Fibroblast of pulmonary artery (primary cell): ENCODE measurements around the gene CABLES1.
"Not testable (repeated sequence)": the region's sequence is repeated elsewhere in the genome, so short reads cannot be mapped to it uniquely, and the experiment has no call there.

Source experiments
- DNase-seq: peaks from one replicate; pipeline ENCODE4 v3.0.0-alpha.2; 2010; ENCODE audit warnings: low read depth
- H3K4me3 ChIP-seq: replicated peaks from 2 replicates; pipeline ENCODE4 v1.5.1; 2011; ENCODE audit warnings: low read depth, mild to moderate bottlenecking, control low read depth, low read length, moderate library complexity
- TF ChIP-seq, protein P1 (sequence below): IDR thresholded peaks from 2 replicates; pipeline ENCODE4 v1.5.1; 2011; ENCODE audit warnings: mild to moderate bottlenecking, control low read depth, low read length, inconsistent platforms; ENCODE audit errors: missing control alignments

Gene CABLES1

DNA sequence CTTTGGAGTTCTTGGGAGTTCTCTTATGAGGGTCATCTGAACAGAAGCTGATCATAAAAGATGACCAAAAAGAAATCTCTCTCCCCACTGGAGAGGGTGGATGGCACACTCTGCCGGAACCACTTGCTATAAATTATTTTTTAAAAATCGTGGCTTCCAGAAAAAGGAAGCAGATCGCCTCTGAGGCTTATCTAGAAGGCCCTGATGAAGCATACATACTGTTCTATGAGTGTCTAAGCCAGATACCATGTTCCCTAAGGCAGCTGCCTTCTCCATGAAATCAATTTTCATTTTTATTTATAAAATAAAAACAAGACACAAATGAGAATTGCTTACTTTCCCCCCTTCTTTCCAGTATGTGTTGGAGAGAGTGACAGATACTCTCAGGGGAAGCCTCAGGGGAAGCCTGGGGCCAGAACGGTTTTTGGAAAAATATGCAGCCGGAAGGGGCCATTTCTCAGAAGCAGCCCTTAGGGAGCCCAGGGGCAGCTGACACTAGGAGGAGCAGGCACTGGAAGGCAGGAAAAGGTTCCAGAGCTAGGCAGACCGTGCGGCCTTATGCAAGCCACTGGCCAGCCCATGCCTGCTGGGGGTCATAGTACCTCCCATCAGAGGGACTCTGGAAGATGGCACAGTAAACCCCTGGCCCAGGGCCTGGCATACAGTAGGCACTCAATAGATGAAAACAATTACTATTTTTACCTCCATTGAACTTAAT is 130.6 kb downstream of the CABLES1 start:
- no peak overlapping the region for H3K4me3 ChIP-seq
- TF ChIP-seq, protein P1, sequence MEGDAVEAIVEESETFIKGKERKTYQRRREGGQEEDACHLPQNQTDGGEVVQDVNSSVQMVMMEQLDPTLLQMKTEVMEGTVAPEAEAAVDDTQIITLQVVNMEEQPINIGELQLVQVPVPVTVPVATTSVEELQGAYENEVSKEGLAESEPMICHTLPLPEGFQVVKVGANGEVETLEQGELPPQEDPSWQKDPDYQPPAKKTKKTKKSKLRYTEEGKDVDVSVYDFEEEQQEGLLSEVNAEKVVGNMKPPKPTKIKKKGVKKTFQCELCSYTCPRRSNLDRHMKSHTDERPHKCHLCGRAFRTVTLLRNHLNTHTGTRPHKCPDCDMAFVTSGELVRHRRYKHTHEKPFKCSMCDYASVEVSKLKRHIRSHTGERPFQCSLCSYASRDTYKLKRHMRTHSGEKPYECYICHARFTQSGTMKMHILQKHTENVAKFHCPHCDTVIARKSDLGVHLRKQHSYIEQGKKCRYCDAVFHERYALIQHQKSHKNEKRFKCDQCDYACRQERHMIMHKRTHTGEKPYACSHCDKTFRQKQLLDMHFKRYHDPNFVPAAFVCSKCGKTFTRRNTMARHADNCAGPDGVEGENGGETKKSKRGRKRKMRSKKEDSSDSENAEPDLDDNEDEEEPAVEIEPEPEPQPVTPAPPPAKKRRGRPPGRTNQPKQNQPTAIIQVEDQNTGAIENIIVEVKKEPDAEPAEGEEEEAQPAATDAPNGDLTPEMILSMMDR = no peak
- no peak for DNase-seq

DNA sequence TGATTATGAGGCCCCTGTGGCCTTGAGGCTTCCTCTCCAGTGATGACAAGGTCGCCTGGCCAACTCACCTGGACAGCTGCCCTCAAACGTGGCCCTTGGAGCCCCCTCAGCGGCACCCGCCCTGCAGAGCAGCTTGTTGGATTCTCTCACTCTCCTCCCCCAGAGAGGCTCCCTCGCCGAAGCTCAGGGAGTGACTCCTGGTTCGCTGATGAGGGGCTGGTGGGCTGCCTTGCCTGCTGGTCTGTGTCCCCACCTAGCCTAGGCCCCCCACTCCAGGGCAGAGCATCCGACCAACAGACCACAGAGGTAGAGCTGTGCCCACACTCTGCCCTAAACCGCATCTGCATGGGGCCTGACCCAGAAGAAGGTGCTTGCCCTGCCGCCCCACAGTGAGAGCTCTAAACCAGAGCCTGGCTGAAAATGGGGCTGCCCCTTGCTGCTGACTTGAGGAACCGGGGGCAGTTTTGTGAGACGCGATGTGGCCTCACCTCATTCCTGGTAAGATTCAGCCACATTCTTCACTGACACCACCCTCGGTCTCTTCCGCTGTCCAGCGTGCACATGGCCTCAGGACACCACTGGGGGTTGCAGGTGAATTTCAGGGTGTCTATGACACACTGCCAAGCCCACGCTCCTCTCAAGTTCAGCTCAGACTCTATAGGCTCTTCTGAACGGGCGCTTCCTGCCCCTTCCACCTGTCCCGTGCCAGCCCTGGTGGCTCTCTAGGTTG is 131.6 kb downstream of the CABLES1 start:
- TF ChIP-seq, protein P1 = no peak
- DNase-seq = no peak
- H3K4me3 ChIP-seq = no peak overlapping the region

DNA sequence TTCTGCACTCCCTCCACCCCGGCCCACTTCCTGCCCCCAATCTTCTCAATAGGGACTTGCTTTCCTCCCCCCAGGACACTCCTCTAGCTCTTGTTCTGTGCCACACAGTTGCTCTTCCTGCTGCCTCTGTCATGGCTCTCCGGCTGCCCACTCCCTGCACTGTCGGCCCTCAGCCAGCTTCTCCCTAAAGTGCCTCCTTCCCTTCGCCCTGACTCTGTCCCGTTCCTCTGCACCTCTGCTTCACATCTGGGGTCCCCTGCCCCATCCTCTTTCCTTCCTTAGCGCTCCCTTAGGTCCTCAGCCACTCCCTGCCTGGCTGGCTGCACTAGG is 132.1 kb downstream of the CABLES1 start:
- TF ChIP-seq, protein P1 = no peak
- no peak overlapping the region for H3K4me3 ChIP-seq
- no peak for DNase-seq

DNA sequence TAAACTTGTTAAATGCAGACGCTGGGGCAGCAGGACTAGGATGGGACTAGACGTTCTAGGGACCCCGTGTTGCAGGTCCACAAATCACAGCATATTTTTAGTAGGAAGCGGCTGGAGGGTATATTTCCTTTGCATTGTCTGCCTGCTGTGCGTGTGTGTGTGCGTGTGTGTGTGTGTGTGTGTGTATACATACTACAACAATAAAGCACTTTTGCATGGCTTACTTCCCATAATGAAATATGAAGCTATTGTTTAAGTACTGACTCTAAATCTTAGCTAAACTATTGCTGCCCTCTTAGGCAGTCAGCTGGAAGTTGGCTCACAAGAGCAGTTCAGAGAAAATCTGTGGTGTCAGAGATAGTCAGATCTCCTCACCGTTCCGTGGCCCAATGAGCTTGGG is 133.4 kb downstream of the CABLES1 start:
- DNase-seq = no peak
- TF ChIP-seq, protein P1 = no peak
- no peak overlapping the region for H3K4me3 ChIP-seq

DNA sequence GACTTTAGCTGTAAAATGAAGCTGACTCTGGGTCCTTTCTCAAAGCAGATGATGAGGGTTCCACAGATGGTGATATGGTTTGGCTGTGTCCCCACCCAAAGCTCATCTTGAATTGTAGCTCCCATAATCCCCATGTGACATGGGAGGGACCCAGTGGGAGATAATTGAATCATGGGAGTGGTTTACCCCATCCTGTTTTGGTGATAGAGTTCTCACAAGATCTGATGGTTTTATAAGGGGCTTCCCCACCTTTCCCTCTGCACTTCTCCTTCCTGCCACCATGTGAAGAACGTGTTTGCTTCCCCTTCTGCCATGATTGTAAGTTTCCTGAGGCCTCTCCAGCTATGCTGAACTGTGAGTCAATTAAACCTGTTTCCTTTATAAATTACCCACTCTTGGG is 133.8 kb downstream of the CABLES1 start:
- H3K4me3 ChIP-seq, DNase-seq: not testable (repeated sequence)

DNA sequence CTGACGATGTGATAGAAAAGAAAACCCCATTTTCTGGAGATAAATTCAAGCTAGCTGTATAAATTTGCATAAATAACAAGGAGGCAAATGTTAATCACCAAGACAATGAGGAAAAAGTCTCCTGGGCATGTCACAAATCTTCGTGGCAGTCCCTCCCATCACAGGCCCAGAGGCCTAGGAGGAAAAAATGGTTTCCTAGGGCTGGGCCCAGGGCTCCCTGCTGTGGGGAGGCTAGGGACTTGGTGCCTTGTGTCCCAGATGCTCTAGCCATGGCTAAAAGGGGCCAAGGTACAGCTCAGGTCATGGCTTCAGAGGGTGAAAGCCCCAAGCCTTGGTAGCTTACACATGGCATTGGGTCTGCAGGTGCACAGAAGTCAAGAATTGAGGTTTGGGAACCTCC is 134.6 kb downstream of the CABLES1 start:
- no peak for DNase-seq
- TF ChIP-seq, protein P1 = no peak

DNA sequence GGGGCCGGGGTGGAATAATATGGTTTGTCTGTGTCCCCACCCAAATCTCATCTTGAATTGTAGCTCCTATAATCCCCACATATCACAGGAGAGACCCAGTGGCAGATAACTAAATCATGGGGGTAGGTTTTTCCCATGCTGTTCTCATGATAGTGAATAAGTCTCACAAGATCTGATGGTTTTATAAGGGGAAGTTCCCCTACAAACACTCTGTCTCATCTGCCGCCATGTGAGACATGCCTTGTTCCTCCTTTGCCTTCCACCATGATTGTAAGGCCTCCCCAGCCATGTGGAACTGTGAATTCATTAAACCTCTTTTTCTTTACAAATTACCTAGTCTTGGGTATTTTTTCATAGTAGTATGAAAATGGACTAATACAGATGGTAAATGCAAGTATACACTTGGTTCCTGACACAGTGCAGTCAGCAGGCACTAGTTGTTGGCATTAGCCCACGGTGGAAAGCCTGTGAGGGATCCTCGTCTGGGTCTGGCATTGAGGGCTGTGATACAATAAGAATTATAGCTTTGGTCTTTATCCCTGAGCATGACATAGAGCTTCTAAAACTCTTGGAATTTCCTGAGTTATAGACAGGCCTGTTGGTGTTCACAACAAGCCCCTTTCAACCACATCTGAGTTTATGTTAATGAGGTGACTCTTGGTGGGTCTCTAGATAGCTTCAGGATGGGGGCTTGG is 135.8 kb downstream of the CABLES1 start:
- TF ChIP-seq, protein P1 = no peak
- DNase-seq = peak; percentile 40
- no peak overlapping the region for H3K4me3 ChIP-seq

More for the DNA sequence above, 134.6 kb downstream of the CABLES1 start:
- H3K4me3 ChIP-seq = no peak overlapping the region
